Chondrocyte (in vitro differentiated cells): ENCODE results near the gene KCNK5. TPM values are rescaled to one million over a fixed set of nuclear protein-coding genes. Genes with fewer than 3 reads are reported as not detected.

Experiments
- DNase-seq: peaks from one replicate; pipeline ENCODE4 v3.0.0; 2021; ENCODE audit warnings: mixed read lengths, low spot score
- H3K27ac Mint-ChIP-seq: one replicate; pipeline ENCODE4 v1.8.0; 2021; ENCODE audit warnings: mild to moderate bottlenecking, moderate library complexity, mixed read lengths; ENCODE audit not compliant: unreplicated experiment
- H3K27me3 Mint-ChIP-seq: 2 replicates; pipeline ENCODE4 v1.8.0; 2021; ENCODE audit warnings: low read depth, mixed read lengths
- H3K36me3 Mint-ChIP-seq: 2 replicates; pipeline ENCODE4 v1.8.0; 2021; ENCODE audit warnings: low read depth, mixed read lengths
- H3K4me1 Mint-ChIP-seq: 2 replicates; pipeline ENCODE4 v1.8.0; 2021; ENCODE audit warnings: low read depth, mild to moderate bottlenecking, mixed read lengths
- H3K4me3 Mint-ChIP-seq: one replicate; pipeline ENCODE4 v1.8.0; 2021; ENCODE audit warnings: mild to moderate bottlenecking, moderate library complexity, mixed read lengths; ENCODE audit not compliant: unreplicated experiment
- H3K9me3 Mint-ChIP-seq: 2 replicates; pipeline ENCODE4 v1.8.0; 2021; ENCODE audit warnings: low read depth, mixed read lengths
- CTCF ChIP-seq: fragments of 200-600 bp; sonication (generic); IDR thresholded peaks from 2 replicates; pipeline ENCODE4 v1.5.0; 2021; ENCODE audit warnings: antibody characterized with exemption, mild to moderate bottlenecking, moderate library complexity
- long read RNA-seq: library from polyadenylated mRNA; stranded (forward); transcript quantifications from one replicate; pipeline ENCODE4 v2.0.0, GENCODE V29; 2021
- total RNA-seq: library from RNA; stranded (reverse); gene quantifications from 3 replicates; pipeline ENCODE4 v1.2.1, GENCODE V29; 2021

KCNK5 gene
- not detected in 3 replicates for total RNA-seq
- long read RNA-seq: 0 reads

GRCh38 chr6:39228992-39229767 is at the start of gene KCNK5:
TSS of gene KCNK5 (minus strand) at chr6:39229475. CDS start at chr6:39229111, 364 bp downstream.
- Mint-ChIP-seq H3K9me3 (no peaks in the 10 kb centered on the region), H3K27ac (no peak within 1 kb of the TSS), H3K27me3 (peaks cover 43% of the 10 kb centered on the region), H3K36me3 (peaks cover 3% of the 10 kb centered on the region), H3K4me3 (peak within 1 kb of the TSS; percentile 65), H3K4me1 (peaks cover 14% of the 10 kb centered on the region)
- no peak for DNase-seq
- TF ChIP-seq CTCF: peak; percentile 76

GRCh38 chr6:39276379-39276995 is 47.2 kb upstream of the KCNK5 start:
- TF ChIP-seq CTCF: no peak
- no peak overlapping the region for H3K4me3 Mint-ChIP-seq
- no peaks in the 10 kb centered on the region for H3K9me3 Mint-ChIP-seq
- H3K27ac Mint-ChIP-seq: no peak overlapping the region
- no peaks in the 10 kb centered on the region for H3K4me1 Mint-ChIP-seq
- H3K36me3 Mint-ChIP-seq: no peaks in the 10 kb centered on the region
- peaks cover 40% of the 10 kb centered on the region for H3K27me3 Mint-ChIP-seq
- no peak for DNase-seq

- Mint-ChIP-seq H3K4me1 (no peaks in the 10 kb centered on the region), H3K36me3 (no peaks in the 10 kb centered on the region), H3K9me3 (no peaks in the 10 kb centered on the region), H3K27ac (no peak overlapping the region), H3K4me3 (no peak overlapping the region), H3K27me3 (peaks cover 36% of the 10 kb centered on the region)
- TF ChIP-seq CTCF: no peak
- DNase-seq: no peak
Observed at GRCh38 chr6:39274903-39275302, 45.6 kb upstream of the KCNK5 start.

GRCh38 chr6:39274471-39274870 is 45.2 kb upstream of the KCNK5 start:
- Mint-ChIP-seq H3K4me1 (no peaks in the 10 kb centered on the region), H3K27me3 (peaks cover 36% of the 10 kb centered on the region), H3K4me3 (no peak overlapping the region), H3K27ac (no peak overlapping the region), H3K36me3 (no peaks in the 10 kb centered on the region), H3K9me3 (no peaks in the 10 kb centered on the region)
- no peak for DNase-seq
- no peak for TF ChIP-seq CTCF

- no peak for TF ChIP-seq CTCF
- Mint-ChIP-seq H3K27me3 (peaks cover 36% of the 10 kb centered on the region), H3K9me3 (no peaks in the 10 kb centered on the region), H3K4me3 (no peak overlapping the region), H3K27ac (no peak overlapping the region), H3K36me3 (no peaks in the 10 kb centered on the region), H3K4me1 (no peaks in the 10 kb centered on the region)
- no peak for DNase-seq
Observed at GRCh38 chr6:39273406-39273821, 44.1 kb upstream of the KCNK5 start.
